OCI-LY1 (cell line): ENCODE data around the gene SPSB3.

ENCODE experiments used
- H2AFZ ChIP-seq: fragments of 200-600 bp; sonication (generic), shearing (Covaris generic); 2 replicates; pipeline ENCODE4 v1.6.0; 2014; ENCODE audit warnings: antibody characterized with exemption, mild to moderate bottlenecking, low read length
- H3F3A ChIP-seq: fragments of 200-600 bp; sonication (generic), shearing (Covaris generic); 2 replicates; pipeline ENCODE4 v1.6.0; 2014; ENCODE audit warnings: mild to moderate bottlenecking, antibody characterized with exemption, low read length, moderate library complexity; ENCODE audit not compliant: insufficient read depth
- H3K27ac ChIP-seq: fragments of 200-600 bp; sonication (generic); 2 replicates; pipeline ENCODE4 v1.5.1; 2014; ENCODE audit warnings: low read length, mixed run types, mild to moderate bottlenecking, low read depth; ENCODE audit not compliant: poor library complexity, severe bottlenecking
- H3K27me3 ChIP-seq: fragments of 200-600 bp; sonication (generic); 2 replicates; pipeline ENCODE4 v1.6.0; 2014; ENCODE audit warnings: antibody characterized with exemption, mild to moderate bottlenecking, low read length, moderate library complexity; ENCODE audit not compliant: insufficient read depth
- H3K36me3 ChIP-seq: fragments of 200-600 bp; sonication (generic); 2 replicates; pipeline ENCODE4 v1.6.1; 2014; ENCODE audit warnings: mild to moderate bottlenecking, antibody characterized with exemption, low read length, moderate library complexity, mixed read lengths; ENCODE audit not compliant: insufficient read depth
- H3K4me1 ChIP-seq: fragments of 200-600 bp; sonication (generic); 2 replicates; pipeline ENCODE4 v1.5.1; 2014; ENCODE audit warnings: mild to moderate bottlenecking, low read length, moderate library complexity; ENCODE audit not compliant: insufficient read depth, severe bottlenecking
- H3K4me2 ChIP-seq: fragments of 200-600 bp; sonication (generic), shearing (Covaris generic); 2 replicates; pipeline ENCODE4 v1.6.1; 2014; ENCODE audit warnings: low read length
- H3K4me3 ChIP-seq: fragments of 200-600 bp; sonication (generic); 2 replicates; pipeline ENCODE4 v1.5.1; 2014; ENCODE audit warnings: low read length, low read depth, mild to moderate bottlenecking, mixed read lengths; ENCODE audit not compliant: poor library complexity, severe bottlenecking
- H3K79me2 ChIP-seq: fragments of 200-600 bp; shearing (Covaris generic); 2 replicates; pipeline ENCODE4 v1.6.1; 2016; ENCODE audit warnings: mixed run types, low read length, mixed read lengths; ENCODE audit not compliant: insufficient read depth
- H3K9ac ChIP-seq: fragments of 200-600 bp; sonication (generic), shearing (Covaris generic); 2 replicates; pipeline ENCODE4 v1.6.1; 2014; ENCODE audit warnings: mild to moderate bottlenecking, low read length, mixed read lengths
- H3K9me2 ChIP-seq: fragments of 200-600 bp; sonication (generic), shearing (Covaris generic); 2 replicates; pipeline ENCODE4 v1.6.1; 2014; ENCODE audit warnings: low read depth, mild to moderate bottlenecking, low read length, mixed read lengths
- H3K9me3 ChIP-seq: fragments of 200-600 bp; shearing (Covaris generic); 2 replicates; pipeline ENCODE4 v1.6.1; 2014; ENCODE audit warnings: low read length, mixed read lengths
- H4K20me1 ChIP-seq: fragments of 200-600 bp; sonication (generic), shearing (Covaris generic); 2 replicates; pipeline ENCODE4 v1.6.0; 2016; ENCODE audit warnings: mild to moderate bottlenecking, low read length; ENCODE audit not compliant: insufficient read depth
- CTCF ChIP-seq: fragments of 200-600 bp; sonication (generic), shearing (Covaris generic); IDR thresholded peaks from 2 replicates; pipeline ENCODE4 v1.5.1; 2017; ENCODE audit warnings: mild to moderate bottlenecking, antibody characterized with exemption, low read length, moderate library complexity, mixed read lengths
- EZH2 ChIP-seq: fragments of 200-600 bp; sonication (generic), shearing (Covaris generic); IDR thresholded peaks from 2 replicates; pipeline ENCODE4 v1.8.0; 2017; ENCODE audit warnings: borderline replicate concordance, mixed run types, mild to moderate bottlenecking, antibody characterized with exemption, low read length, moderate library complexity, mixed read lengths

SPSB3 gene

GRCh38 chr16:1757714-1758461, 24.5 kb downstream of the SPSB3 start:
- Histone ChIP-seq H3K9me3 (no peaks in the 10 kb centered on the region), H3K4me1 (no peaks in the 10 kb centered on the region), H3K79me2 (no peaks in the 10 kb centered on the region), H3K9ac (no peak overlapping the region), H3K36me3 (peaks cover 42% of the 10 kb centered on the region), H3K27ac (no peak overlapping the region), H3K4me2 (no peak overlapping the region), H3F3A (no peaks in the 10 kb centered on the region), H3K9me2 (no peaks in the 10 kb centered on the region), H3K4me3 (no peak overlapping the region), H2AFZ (no peak overlapping the region), H3K27me3 (no peaks in the 10 kb centered on the region), H4K20me1 (no peaks in the 10 kb centered on the region)
- TF ChIP-seq EZH2 (no peak), CTCF (no peak)

GRCh38 chr16:1754204-1754603, 28.2 kb downstream of the SPSB3 start:
- H4K20me1 ChIP-seq, result no peaks in the 10 kb centered on the region
- H3K27ac ChIP-seq, result no peak overlapping the region

GRCh38 chr16:1752853-1753252, 29.5 kb downstream of the SPSB3 start:
- H3K9ac ChIP-seq, result no peak overlapping the region
- H3K27me3 ChIP-seq, result no peaks in the 10 kb centered on the region
- H3K4me1 ChIP-seq, result no peaks in the 10 kb centered on the region
- no peak overlapping the region for H2AFZ ChIP-seq
- TF ChIP-seq CTCF, result no peak
- TF ChIP-seq EZH2, result no peak
- no peaks in the 10 kb centered on the region for H3K9me3 ChIP-seq
- no peak overlapping the region for H3K27ac ChIP-seq
- no peaks in the 10 kb centered on the region for H4K20me1 ChIP-seq
- H3K9me2 ChIP-seq, result no peaks in the 10 kb centered on the region
- no peaks in the 10 kb centered on the region for H3F3A ChIP-seq
- no peak overlapping the region for H3K4me2 ChIP-seq
- H3K4me3 ChIP-seq, result no peak overlapping the region
- H3K79me2 ChIP-seq, result no peaks in the 10 kb centered on the region
- H3K36me3 ChIP-seq, result peaks cover 52% of the 10 kb centered on the region

More at GRCh38 chr16:1754204-1754603, 28.2 kb downstream of the SPSB3 start:
- no peak for TF ChIP-seq EZH2
- no peak for TF ChIP-seq CTCF
- H3K9ac ChIP-seq, result no peak overlapping the region
- no peaks in the 10 kb centered on the region for H3K27me3 ChIP-seq
- H3K79me2 ChIP-seq, result no peaks in the 10 kb centered on the region
- H3K4me3 ChIP-seq, result no peak overlapping the region
- no peak overlapping the region for H2AFZ ChIP-seq
- H3F3A ChIP-seq, result no peaks in the 10 kb centered on the region
- no peaks in the 10 kb centered on the region for H3K4me1 ChIP-seq
- no peaks in the 10 kb centered on the region for H3K9me2 ChIP-seq
- H3K36me3 ChIP-seq, result peaks cover 43% of the 10 kb centered on the region
- H3K9me3 ChIP-seq, result no peaks in the 10 kb centered on the region
- no peak overlapping the region for H3K4me2 ChIP-seq
